ENCODE data around the gene MCM6. TPM values are rescaled to one million over a fixed set of nuclear protein-coding genes. Genes with fewer than 3 reads are reported as not detected.

Gene MCM6
- total RNA-seq, 1 experiment from 2014 or later, result 113 TPM

DNA sequence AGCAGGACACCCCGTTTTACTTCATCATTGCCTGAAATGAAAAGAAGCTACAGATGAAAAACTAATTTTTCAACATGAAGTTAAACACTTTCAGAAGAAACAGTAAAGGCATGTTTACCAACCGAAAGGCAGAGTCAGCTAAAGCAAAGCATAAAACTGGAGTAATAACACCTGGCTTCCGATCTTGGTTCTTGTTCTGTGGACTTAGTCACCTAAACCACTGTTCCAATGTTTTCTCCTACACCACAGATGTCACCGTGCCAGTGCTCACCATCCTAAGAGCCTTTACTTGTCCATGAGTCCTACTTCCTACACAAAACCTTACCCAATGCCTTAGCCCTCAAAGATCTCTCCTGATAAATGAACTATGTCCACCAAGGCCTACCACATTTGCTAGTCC is 13.5 kb downstream of the MCM6 start:
- H3K4me2 ChIP-seq (ENCODE audit: insufficient read depth, insufficient read length, low read length), result no peak overlapping the region
- H2BK12ac ChIP-seq (ENCODE audit: insufficient read length, low read depth, low read length), result no peak overlapping the region
- H3K4me1 ChIP-seq (ENCODE audit: insufficient read depth, low read length), result no peaks in the 10 kb centered on the region
- H3K4me3 Mint-ChIP-seq, result no peak overlapping the region
- H3K27me3 ChIP-seq (ENCODE audit: insufficient read depth, low read length), result no peaks in the 10 kb centered on the region
- H4K91ac ChIP-seq (ENCODE audit: insufficient read length, low read depth, low read length), result no peak overlapping the region
- H2AFZ ChIP-seq (ENCODE audit: low read length), result no peak overlapping the region
- H3K9ac ChIP-seq (ENCODE audit: extremely low read depth, insufficient read length, low read length), result no peak overlapping the region
- H3K18ac ChIP-seq (ENCODE audit: insufficient read length, low read depth, low read length), result no peak overlapping the region
- H3K4me1 Mint-ChIP-seq, result no peaks in the 10 kb centered on the region
- H2BK120ac ChIP-seq (ENCODE audit: low read depth, low read length, poor library complexity, severe bottlenecking), result no peak overlapping the region
- no peak overlapping the region for H2BK15ac ChIP-seq (ENCODE audit: low read depth, low read length)
- no peaks in the 10 kb centered on the region for H3K79me2 ChIP-seq (ENCODE audit: insufficient read depth, low read length)
- no peaks in the 10 kb centered on the region for H3K9me3 Mint-ChIP-seq
- H3K36me3 Mint-ChIP-seq (ENCODE audit: insufficient read depth in 1 of 3, low read depth in 3 of 3), result peaks cover 49 to 90% (median 85%) of the 10 kb centered on the region in 3 experiments; a peak in 6 of 7 replicates
- no peak for DNase-seq
- H3K27me3 Mint-ChIP-seq (ENCODE audit: low read depth), result no peaks in the 10 kb centered on the region
- H3K79me1 ChIP-seq (ENCODE audit: insufficient read depth, low read depth, low read length, poor library complexity, severe bottlenecking), result peaks cover 2% of the 10 kb centered on the region
- no peak overlapping the region for H2BK5ac ChIP-seq (ENCODE audit: insufficient read length, low read length)
- no peak overlapping the region for H4K5ac ChIP-seq (ENCODE audit: insufficient read length, low read depth, low read length)
- H2BK20ac ChIP-seq (ENCODE audit: low read depth, low read length, poor library complexity, severe bottlenecking), result no peak overlapping the region
- no peak overlapping the region for H3K14ac ChIP-seq (ENCODE audit: insufficient read depth, low read length)
- no peaks in the 10 kb centered on the region for H4K20me1 ChIP-seq (ENCODE audit: control insufficient read depth, insufficient read depth, insufficient read length)
- H4K8ac ChIP-seq (replicated peaks; ENCODE audit: insufficient read length, low read depth, low read length), result no peak overlapping the region
- no peak overlapping the region for H2AK5ac ChIP-seq (ENCODE audit: insufficient read length, low read length)
- no peak overlapping the region for H3K56ac ChIP-seq (ENCODE audit: insufficient read length, low read depth, low read length)
- no peak overlapping the region for H3K23ac ChIP-seq (ENCODE audit: insufficient read length, low read depth, low read length)
- WGBS (ENCODE audit: extremely low coverage, insufficient read length, low lambda C conversion rate), result no CpG with 5 or more reads among the region's 4 CpGs
- H3K27ac ChIP-seq (ENCODE audit: insufficient read length, low read depth, low read length), result no peak overlapping the region
- H3K23me2 ChIP-seq (ENCODE audit: insufficient read length, low read depth, low read length, poor library complexity, severe bottlenecking), result no peaks in the 10 kb centered on the region
- no peak overlapping the region for H3T11ph ChIP-seq (ENCODE audit: low read length)
- TF ChIP-seq, protein P1, sequence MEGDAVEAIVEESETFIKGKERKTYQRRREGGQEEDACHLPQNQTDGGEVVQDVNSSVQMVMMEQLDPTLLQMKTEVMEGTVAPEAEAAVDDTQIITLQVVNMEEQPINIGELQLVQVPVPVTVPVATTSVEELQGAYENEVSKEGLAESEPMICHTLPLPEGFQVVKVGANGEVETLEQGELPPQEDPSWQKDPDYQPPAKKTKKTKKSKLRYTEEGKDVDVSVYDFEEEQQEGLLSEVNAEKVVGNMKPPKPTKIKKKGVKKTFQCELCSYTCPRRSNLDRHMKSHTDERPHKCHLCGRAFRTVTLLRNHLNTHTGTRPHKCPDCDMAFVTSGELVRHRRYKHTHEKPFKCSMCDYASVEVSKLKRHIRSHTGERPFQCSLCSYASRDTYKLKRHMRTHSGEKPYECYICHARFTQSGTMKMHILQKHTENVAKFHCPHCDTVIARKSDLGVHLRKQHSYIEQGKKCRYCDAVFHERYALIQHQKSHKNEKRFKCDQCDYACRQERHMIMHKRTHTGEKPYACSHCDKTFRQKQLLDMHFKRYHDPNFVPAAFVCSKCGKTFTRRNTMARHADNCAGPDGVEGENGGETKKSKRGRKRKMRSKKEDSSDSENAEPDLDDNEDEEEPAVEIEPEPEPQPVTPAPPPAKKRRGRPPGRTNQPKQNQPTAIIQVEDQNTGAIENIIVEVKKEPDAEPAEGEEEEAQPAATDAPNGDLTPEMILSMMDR (conservative IDR thresholded peaks at IDR 0.05), result no peak
- no peaks in the 10 kb centered on the region for H3K9me3 ChIP-seq (ENCODE audit: control insufficient read depth, low read depth, low read length)
- peak overlapping the region in 1 of 3 experiments; percentile 11; a peak in 1 of 7 replicates for H3K27ac Mint-ChIP-seq
- no peak overlapping the region for H3K4ac ChIP-seq (ENCODE audit: low read depth, low read length)

All from H9 (cell line).